Stimulated activated CD4-positive, alpha-beta T cell treated with anti-CD3 and anti-CD28 coated beads, Interleukin-15, amount 100 ng/mL, for 24 hours (primary cell): ENCODE measurements around the gene TCAIM.

ENCODE experiments used
- DNase-seq: peaks from one replicate; pipeline ENCODE4 v3.0.0-alpha.2; 2020

The TCAIM gene

GRCh38 chr3:44446929-44447328 is 108.4 kb downstream of the TCAIM start:
- DNase-seq: no peak

- no peak for DNase-seq
Observed at GRCh38 chr3:44451441-44451840, 112.9 kb downstream of the TCAIM start.

GRCh38 chr3:44454258-44454657 is 115.7 kb downstream of the TCAIM start:
- DNase-seq: no peak

GRCh38 chr3:44455318-44455717 is 116.8 kb downstream of the TCAIM start:
- no peak for DNase-seq
